Inflammatory macrophage (primary cell): ENCODE data around the gene ZNF862.
A peak's percentile ranks its signal among the peaks of the same experiment; 100 is the strongest.

ENCODE experiments used
- DNase-seq, 2 donors: peaks; one replicate each; pipeline ENCODE4 v3.0.0-alpha.2; 2020 to 2022

The ZNF862 gene

GRCh38 chr7:149846436-149847046 is 8.4 kb downstream of the ZNF862 start:
- no peak for DNase-seq

DNA sequence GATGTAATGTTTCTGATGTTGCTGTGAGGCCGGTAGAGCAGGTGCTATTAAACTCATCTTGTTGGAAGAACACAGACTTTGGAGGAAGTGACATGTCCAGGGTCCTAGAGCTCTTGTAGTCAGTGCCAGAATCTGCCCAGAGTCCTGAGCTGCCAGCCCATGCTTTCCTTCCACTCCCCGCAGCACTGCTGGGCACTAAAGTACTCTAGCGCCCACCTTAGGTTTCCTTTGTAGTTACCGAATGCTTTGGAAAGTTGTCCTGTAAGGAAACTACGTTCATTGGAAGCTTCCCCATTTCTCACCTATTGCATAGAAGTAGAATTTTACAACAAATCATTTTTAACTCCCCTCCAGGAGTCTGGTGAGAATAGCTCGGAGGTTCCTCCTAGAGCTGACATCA is 11.0 kb downstream of the ZNF862 start:
- DNase-seq = no peak

DNA sequence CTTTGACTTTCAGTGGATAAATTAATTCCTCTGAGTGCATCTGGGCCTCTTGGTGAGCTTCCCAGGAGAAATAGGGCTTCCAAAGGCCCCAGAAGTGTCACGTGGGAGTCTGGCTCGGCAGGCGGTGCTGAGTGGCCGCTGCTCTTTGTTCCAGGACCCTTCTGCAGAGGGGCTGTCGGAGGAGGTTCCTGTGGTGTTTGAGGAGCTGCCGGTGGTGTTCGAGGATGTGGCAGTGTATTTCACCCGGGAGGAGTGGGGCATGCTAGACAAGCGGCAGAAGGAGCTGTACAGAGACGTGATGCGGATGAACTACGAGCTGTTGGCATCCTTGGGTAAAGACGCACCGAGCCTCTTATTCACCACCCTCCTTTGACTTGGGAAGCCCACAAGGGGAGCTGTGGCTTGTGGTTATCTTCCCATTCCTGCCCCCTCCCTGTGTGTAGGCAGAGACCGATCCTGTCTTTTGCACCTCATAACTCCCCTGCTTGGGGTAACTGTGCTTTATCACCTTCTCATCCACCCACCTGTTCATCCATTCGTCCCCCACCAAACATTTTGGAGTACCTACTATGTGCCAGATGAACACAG is 11.9 kb downstream of the ZNF862 start:
- DNase-seq = no peak

DNA sequence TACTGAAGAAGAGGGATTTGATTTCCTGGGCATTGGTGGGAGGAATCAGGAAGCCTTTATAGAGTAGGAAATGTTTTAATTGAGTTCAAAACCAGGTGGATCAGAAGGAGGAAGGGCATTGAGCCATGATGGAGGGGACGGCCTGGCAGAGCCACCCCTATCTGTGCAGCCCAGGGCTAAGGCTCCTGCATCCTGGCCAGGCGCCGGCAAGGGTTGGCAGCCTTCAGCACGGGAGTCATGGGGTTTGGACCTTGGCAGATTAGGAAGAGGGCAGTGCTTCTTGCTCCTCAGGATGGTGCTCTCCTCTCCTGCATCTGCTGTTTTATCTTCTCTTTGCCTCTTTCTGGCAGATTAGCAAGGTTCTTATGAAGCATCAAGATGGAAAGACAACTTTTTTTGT is 12.5 kb downstream of the ZNF862 start:
- DNase-seq = no peak

GRCh38 chr7:149851449-149851848 is 13.3 kb downstream of the ZNF862 start:
- no peak for DNase-seq

DNA sequence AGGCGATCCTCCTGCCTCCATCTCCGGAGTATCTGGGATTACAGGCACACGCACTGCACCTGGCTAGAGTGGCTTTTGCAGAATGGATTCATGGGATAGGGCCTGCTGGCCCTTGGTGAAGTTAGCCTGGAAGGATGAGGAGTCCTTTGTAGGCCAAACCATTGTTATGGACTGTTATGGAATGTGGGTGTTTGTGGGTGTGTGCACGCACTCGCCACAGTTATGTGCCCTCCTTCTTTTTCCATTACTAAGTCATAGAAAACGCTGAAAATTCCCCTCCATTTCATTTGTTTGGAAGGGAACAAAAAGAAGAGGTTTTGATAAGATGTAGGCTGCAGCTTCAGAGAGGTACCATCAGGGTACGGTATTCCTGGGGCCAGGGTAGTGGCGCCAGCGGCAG is 15.0 kb downstream of the ZNF862 start:
- no peak for DNase-seq

DNA sequence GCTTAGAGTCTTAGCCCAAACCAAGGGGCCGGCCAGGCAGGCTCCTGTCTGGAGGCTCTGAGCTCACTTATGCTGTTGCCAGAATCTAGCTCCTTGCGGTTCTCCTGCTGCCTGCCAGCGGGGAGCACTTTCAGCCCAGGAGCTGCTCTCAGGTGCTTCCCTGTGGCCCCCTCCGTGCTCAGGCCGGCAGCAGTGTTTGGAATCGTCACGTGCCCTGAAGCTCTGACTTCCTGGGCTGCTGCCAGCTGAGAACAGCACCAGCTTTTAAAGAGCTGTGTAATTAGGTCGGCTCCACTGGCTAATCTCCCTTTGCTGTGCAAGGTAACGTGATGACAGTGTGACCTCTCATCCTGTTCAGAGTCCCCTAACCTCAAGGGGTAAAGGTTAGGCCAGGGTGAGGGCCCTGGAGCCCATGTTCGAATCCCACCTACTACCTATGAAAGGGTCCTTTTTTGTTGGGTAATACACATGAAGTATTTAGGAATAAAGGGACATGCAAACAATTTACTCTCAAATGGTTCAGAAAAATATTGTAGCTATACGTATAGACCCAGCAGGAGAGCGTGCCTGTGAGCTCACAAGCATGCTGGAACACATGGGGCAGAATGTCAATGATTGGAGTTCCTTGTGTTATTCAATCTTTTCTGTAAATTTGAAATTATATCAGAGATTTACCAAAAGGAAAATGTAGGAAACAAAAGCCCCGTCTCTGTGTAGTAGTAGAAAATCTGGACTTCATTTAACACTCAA is 16.6 kb downstream of the ZNF862 start:
- DNase-seq = no peak

DNA sequence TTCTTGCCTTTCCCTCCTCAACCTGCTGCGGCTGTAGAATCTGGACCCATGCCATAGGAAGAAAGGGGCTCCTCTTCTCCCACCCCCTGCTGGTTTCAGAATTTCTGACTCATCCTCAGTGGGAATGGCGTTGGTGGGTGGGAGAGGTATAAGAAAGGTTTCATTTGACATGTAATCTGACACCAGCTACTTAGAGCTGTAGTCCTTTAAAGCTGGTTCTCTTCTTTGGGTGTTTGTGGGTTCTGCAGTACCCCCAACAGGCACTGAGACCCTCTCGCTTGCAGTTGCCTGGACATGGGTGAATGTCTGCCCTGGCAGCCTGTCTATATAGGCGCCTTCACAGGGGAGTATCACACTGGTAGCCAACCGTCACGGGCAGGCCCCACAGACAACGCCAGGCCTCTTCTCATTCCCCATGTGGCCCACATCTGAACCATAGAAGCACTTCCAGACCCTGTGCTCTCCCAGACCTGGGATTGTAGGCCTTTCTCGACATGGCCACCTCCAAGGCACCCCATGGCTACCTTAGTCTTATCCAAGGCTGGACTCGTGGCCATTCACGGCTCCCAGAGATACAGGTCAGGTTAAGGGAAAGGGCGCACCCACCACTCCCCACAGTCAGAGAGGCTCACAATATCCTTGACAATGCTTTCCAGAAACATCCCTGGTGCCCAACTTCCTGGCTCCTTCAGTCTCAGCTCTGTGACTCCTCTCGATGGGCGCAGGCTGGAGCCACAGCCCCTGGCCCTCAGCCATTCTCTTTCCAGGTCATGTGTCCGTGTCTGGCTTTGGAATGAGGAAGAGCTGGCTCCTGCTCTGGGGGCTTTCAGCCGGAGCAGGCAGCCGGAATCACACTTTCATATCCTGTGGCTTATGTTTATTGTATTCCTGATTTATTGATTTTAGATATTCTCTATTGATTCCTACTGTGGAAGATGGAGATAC is 17.5 kb downstream of the ZNF862 start:
- DNase-seq = no peak

DNA sequence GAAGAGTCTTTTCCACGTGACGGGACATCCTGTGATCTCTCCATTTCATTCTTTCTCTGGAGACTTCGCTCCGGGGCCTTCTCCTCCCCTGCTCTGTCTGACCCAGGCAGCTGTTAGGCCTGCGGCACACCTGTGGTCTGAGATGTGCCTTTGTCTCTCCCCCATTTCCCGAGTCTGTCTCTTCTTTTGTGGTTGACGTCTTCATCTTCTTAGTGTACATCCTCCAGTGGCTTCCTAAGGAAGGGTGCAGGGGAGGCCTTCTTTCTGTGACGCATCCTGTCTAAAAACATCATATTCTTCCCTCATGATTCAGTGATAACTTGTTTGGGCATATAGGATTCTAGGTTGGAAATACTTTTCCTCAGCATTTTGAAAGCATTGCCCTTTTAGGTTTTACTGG is 18.4 kb downstream of the ZNF862 start:
- DNase-seq = no peak

GRCh38 chr7:149859369-149859768 is 21.2 kb downstream of the ZNF862 start:
- DNase-seq = no peak

- DNase-seq = no peak
These were observed 21.7 kb downstream of the ZNF862 start for GRCh38 chr7:149859876-149860275.

DNA sequence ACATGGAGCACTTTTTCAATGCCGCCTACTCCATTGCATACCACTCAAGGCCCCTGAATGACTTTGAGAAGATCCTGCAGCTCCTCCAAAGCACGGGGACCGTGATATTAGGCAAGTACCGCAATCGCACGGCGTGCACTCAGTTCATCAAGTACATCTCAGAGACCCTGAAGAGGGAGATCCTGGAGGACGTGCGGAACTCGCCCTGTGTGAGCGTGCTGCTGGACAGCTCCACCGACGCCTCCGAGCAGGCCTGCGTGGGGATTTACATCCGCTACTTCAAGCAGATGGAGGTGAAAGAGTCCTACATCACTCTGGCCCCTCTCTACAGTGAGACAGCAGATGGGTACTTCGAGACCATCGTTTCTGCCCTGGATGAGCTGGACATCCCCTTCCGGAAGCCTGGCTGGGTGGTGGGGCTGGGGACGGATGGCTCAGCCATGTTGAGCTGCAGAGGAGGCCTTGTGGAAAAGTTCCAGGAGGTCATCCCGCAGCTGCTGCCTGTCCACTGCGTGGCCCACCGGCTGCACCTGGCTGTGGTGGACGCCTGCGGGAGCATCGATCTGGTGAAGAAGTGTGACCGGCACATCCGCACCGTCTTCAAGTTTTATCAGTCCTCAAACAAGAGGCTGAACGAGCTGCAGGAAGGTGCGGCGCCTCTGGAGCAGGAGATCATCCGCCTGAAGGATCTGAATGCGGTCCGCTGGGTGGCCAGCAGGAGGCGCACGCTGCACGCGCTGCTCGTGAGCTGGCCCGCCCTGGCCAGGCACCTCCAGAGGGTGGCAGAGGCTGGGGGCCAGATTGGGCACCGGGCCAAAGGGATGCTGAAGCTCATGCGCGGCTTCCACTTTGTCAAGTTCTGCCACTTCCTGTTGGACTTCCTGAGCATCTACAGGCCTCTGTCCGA is 22.9 kb downstream of the ZNF862 start:
- DNase-seq = no peak

GRCh38 chr7:149861728-149862045 is 23.5 kb downstream of the ZNF862 start:
- no peak for DNase-seq

GRCh38 chr7:149862156-149862555 is 24.0 kb downstream of the ZNF862 start:
- DNase-seq = no peak

- DNase-seq = no peak
These were observed 25.3 kb downstream of the ZNF862 start for GRCh38 chr7:149863500-149863899.

DNA sequence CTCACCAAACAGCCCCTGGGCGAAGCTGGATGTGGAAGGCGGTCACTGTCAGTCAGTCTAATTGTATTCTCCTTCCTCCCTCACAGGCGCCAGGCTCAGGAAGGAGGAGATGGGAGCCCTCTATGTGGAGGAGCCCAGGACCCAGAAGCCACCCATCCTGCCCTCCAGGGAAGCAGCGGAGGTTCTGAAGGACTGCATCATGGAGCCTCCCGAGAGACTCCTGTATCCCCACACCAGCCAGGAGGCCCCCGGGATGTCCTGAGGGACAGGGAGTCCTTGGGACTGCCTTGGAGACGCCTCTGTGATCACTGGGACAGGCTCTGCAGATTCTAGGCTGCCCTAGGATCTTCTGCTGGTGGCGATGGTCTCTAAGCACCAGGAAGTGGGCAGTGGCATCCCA is 25.8 kb downstream of the ZNF862 start:
- no peak for DNase-seq

GRCh38 chr7:149864751-149865150 is 26.6 kb downstream of the ZNF862 start:
- no peak for DNase-seq

DNA sequence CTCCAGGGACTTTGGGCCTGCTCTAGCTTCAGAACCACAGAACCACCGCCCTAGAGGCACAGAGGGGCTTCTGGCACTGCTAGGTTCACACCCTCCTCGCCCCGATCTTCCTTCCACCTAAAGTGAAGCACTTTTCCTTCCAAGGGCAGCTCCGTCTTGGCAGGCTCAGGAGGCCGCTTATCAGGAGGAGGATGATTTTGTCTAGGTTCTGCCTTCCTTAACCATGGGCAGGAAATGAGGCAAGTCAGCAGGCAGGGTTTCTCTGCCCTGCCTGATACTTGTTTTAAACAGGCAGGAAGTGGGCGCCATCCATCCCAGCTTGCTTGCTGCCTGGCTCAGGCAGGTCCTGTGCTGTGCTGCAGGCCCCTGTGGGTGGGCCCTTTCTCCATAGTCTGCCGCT is 27.3 kb downstream of the ZNF862 start:
- DNase-seq = no peak

GRCh38 chr7:149866139-149866778 is 28.1 kb downstream of the ZNF862 start:
- peak in 1 of 2 donors; percentile 13 for DNase-seq

DNA sequence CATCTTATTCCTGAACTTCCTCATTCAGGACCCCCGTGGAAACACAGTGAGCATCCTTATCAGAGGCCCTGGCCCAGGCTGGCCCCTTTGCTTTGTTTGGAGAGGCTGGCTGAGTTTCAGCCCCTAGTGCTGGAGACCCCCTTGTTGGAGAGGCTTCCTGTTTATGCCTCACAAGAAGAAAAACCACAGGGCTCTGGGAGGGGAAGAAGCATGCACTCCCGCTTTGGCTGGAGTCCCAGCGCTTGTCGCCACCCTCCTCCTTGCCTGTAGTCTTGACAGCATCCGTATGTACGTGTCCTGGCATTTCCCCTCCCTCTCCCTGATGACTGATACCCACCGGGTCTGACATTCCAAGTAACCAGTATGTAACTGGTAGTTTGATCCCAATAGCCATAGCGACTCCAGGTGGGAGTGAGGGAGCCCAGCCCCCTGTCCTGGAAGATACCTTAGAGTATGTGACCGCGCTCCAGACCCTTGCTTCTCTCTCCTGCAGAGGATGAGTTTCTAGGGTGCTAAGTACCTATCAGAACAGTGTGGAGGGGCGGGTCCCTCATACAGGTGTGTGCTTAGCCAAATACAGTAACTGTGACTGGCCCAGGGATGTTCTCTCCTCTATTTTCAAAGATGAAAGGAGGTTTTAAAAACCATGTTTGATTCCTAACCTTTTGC is 28.7 kb downstream of the ZNF862 start:
- DNase-seq = no peak
